Measurements from ENCODE around the gene TIGD7.

DNA sequence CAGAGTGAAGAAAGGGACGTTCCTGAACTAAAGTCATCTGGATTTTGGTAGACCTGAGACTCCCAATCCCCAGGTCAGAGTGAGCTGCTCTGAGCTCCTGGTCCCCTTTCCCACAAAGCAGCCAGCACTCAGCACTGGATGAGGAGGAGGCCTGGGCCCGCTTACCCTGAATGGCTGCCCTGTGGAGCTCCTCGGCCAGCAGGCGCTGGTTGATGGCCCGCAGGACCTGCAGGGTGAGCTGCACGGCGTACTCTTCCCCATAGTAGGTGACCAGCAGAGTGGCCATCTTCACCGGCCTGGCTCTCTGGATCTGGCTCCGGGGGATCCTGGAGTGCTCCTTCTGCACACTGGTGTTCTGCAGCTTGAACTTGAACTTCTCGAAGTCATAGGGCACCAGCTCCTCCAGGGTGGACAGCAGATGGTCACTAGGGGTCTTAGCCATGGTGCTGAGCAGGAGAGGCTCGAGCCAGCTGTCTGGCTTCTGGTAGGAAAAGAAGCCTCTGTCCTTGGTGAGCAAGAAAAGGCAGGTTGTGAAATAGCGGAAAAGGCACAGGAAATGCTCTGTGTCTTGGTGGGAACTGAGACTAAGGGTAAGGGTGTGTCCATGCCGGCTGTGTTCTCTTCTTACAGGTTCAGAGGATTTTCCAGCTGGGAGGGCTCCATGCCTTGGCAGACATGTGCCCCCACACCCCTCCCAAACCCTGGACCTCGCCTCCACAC is 48.9 kb downstream of the TIGD7 start, which contains the start of gene MEFV:
- TF ChIP-seq, protein P1, sequence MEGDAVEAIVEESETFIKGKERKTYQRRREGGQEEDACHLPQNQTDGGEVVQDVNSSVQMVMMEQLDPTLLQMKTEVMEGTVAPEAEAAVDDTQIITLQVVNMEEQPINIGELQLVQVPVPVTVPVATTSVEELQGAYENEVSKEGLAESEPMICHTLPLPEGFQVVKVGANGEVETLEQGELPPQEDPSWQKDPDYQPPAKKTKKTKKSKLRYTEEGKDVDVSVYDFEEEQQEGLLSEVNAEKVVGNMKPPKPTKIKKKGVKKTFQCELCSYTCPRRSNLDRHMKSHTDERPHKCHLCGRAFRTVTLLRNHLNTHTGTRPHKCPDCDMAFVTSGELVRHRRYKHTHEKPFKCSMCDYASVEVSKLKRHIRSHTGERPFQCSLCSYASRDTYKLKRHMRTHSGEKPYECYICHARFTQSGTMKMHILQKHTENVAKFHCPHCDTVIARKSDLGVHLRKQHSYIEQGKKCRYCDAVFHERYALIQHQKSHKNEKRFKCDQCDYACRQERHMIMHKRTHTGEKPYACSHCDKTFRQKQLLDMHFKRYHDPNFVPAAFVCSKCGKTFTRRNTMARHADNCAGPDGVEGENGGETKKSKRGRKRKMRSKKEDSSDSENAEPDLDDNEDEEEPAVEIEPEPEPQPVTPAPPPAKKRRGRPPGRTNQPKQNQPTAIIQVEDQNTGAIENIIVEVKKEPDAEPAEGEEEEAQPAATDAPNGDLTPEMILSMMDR (IDR thresholded peaks at IDR 0.05) = no peak
- TF ChIP-seq POLR2A (IDR thresholded peaks at IDR 0.05) = no peak
- TF ChIP-seq EP300 (IDR thresholded peaks at IDR 0.05) = peak in 1 of 2 donors; percentile 56

Data from tibial nerve (tissue), 4 donors.